GM18499 (cell line): ENCODE measurements around the gene B4GALT6.
"Not testable (repeated sequence)": the region's sequence is repeated elsewhere in the genome, so short reads cannot be mapped to it uniquely, and the experiment has no call there.

Experiments
- ATAC-seq: cut with Tn5 transposase; IDR thresholded peaks from one replicate; pipeline ENCODE4 v1.9.1; 2021; ENCODE audit warnings: moderate number of reproducible peaks; ENCODE audit not compliant: insufficient read depth, unreplicated experiment

Gene B4GALT6, protein sequence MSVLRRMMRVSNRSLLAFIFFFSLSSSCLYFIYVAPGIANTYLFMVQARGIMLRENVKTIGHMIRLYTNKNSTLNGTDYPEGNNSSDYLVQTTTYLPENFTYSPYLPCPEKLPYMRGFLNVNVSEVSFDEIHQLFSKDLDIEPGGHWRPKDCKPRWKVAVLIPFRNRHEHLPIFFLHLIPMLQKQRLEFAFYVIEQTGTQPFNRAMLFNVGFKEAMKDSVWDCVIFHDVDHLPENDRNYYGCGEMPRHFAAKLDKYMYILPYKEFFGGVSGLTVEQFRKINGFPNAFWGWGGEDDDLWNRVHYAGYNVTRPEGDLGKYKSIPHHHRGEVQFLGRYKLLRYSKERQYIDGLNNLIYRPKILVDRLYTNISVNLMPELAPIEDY

DNA sequence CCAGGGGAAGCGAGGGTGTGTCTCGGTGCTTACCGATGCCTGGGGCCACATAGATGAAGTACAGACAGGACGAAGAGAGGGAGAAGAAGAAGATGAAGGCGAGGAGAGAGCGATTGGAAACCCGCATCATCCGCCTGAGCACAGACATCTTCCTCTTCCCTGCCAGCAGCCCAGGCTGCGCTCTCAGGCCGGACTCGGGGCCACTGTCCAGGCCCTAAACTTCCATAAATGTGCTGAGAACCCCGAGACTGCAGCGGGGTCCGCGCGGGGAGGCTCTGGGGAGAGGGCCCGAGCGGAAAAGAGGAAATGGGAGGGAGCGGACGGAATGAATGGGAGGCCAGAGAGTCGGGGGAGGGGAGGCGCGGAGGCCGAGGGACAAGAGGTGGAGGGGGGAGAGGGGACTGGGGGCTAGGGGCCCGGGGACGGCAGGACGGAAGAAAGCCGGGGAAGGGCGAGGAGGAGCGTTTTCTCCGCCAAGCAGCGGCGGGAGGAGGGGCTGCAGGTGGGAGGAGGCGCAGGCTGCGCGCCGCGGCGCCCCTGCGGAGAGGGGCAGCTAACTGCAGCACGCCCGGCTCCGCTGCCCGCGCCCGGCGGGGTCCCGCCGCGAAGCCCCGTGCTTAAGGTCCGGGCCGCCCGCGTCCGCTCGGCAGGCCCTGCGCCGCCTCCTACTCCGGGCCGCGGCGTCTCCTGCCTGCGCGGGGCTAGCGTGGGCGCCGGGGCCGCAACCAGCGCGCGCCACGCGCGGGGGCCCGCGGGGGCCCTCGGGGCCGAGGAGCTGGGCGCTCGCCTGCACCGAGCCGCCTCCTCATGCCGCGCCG lies at the start of gene B4GALT6:
Gene B4GALT6, minus strand, starts transcription at position 303 of the 818 bp plus-strand sequence. Its CDS starts 155 bp downstream, at position 148.
- ATAC-seq = no peak

DNA sequence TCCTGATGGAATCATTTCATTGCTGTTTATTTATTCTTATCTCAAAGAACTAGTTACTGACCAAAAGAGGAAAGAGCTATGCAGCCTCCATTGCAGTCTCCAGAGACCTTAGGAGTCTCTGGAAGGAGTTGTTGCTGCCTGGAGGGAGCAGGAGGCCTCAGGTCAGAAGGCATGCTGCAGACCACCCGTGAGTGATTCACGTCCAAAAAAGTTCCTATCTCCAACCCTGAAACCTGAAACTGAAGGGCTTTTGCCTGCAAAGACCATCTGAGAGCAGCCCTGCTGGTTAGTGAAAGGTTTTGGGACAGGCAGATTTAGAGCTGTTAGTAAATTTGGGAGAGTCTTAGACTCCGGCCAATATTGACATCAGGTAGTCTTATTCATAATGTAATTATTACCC lies 47.2 kb upstream of the B4GALT6 start:
- no peak for ATAC-seq

DNA sequence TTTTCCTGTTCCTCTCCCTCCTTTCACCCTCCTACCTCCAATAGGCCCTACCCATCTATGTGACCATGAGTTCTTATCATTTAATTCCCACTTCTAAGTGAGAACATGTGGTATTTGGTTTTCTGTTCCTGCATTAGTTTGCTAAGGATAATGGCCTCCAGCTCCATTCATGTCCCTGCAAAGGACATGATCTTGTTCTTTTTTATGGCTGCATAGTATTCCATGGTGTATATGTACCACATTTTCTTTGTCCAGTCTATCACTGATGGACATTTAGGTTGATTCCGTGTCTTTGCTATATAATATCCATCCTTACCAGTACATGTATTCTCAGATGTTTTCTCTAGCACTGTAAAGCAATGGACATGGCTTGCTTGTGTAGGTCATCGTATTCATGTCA lies 44.8 kb upstream of the B4GALT6 start:
- not testable (repeated sequence) for ATAC-seq

DNA sequence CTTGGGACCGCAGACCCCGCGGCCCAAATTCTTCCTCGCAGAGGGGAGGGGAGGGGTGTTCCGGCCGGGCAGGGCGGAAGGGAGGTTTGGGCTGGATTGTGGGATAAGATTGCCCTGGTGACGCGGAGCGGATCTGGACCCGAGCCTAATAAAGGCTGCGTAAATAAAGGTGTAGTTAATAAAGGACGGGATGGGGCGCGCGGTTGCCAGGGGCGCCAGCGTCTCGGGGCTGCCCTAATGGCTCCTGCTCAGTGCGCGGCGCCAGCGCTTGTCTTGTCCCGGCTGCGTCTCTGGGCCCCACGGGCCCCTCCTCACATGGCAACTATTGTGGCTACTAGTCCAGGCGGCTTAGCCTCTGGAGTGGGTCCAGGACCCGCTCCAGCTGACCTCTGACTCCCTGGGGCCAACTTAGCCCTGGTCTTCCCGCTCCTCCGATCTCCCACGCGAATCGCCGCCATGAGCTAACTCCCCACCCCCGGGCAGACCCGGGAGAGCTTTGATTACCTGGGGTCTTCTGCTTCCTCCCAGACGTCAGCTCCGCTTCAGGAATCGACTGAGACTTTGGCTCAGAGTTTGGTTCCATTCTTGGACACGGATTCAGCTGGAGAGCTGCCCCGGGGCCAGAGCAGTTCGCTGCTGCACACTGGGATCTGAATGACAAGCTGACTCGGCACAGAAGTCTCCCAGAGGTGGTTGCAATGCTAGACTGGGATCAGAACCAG lies 39.8 kb upstream of the B4GALT6 start:
- ATAC-seq = no peak

DNA sequence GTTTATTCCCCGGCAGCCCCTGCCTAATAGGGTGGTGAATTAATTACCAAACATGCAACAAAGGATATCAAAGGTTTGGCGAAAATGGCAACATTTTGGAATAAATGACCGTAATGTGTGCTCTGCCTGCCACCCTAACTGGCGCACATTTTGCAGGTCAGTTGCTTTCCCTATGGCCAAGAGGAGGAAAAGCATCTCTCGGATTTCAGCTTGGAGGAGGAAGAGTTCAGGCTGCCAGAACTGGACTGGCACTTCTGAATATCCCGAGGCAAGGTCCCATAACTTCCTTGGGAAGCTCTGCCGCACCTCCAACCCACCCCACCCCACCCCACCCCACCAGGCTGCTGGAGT lies 39.2 kb upstream of the B4GALT6 start:
- ATAC-seq = no peak

DNA sequence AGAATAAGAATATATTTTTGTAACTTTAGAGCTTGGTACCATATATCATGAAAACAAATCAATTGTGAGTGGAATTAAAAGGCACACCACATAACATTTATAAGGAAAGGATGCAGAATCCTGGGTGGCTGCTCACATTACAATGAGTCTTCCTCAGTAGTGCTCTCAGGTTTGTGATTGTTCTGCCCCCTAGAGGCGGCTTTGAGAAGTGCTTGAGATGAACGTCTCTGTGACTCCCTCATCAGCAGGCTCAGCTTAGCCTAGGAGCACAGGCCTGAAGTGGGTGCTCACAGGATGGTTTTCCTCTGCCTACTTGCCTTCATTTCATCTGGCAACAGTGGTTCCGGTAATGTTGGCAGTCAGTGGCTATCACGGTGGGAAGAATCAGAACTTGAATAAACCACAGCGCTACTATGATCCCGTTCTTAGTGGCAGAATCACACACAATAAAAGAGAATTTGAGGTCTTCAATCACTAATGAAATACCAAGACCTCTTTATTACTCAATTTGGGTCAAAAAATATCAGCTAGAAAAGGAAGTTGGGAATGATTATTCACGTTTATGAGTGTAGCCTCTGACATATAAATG lies 38.1 kb upstream of the B4GALT6 start:
- ATAC-seq = peak; percentile 94

DNA sequence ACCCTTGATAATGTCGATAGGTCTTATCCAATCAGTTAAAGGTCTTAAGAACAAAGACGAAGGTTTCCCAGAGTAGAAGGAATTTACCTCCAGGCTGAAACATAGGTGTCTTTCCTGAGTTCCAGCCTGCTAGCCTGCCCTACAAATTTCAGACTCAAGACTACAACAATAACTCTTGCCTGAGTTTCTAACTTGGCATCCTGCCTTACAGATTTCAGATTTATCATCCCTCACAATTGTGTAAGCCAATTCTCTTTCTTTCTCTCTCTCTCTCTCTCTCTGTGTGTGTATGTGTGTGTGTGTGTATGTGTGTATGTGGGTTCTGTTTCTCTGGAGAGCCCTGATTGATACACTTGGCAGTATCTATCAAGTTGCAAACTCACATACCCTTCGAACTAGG lies 37.2 kb upstream of the B4GALT6 start:
- ATAC-seq = no peak

DNA sequence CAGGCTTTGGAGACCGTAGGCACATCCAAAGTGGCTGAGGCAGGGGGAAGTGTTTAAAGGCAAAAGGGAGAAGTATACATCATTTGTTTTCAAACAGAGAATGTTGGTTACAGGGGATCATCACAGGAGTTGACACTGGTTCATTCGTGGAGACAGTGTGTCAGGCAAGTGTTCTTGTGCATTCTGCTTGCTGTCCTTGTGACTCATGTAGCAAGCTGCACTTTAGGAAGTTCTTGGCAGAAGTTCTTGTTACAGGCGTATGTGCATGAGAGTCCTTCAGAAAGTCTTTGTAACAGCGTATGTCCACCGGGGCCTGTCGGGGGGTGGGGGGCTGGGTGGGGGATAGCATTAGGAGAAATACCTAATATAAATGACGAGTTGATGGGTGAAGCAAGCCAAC lies 36.5 kb upstream of the B4GALT6 start:
- ATAC-seq = no peak

DNA sequence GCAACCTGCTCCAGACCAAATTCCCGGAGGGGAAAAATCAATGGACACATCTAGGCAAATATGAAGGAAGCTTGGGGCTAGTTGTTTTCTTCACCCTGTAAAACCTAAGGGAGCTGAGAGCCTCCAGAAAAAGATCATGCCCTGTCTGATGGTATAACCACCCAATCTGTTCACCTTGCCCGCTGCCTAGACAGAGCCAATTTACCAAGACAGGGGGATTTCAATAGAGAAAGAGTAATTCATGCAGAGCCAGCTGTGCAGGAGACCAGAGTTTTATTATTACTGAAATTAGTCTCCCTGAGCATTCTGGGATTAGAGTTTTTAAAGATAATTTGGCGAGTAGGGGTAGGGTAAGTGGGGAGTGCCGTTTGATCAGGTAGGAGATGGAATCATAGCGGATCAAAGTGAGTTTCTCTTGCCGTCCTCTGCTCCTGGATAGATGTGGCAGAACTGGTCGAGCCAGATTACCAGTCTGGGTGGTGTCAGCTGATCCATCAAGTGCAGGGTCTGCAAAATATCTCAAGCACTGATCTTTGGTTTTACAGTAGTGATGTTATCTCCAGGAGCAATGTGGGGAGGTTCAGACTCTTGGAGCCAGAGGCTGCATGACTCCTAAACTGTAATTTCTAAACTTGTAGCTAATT lies 35.1 kb upstream of the B4GALT6 start:
- ATAC-seq = no peak

DNA sequence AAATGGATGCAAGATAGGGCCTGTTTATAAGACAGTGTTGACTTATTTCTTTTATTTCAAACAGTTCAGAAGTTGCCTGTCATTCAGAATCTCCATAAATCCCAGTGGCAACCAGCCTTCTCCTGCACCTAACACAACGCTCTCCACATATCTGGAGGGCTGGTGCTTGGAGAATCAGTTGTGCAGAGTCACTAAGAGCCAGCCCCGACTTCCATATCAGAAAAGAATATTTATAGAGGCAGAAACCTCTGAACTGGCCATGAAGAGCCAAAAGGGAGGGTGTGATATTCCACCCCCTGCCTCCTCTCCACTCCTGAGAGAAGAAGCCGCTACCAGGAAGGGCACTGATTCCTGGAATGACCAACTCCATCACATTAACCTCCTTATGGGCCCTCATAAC lies 34.0 kb upstream of the B4GALT6 start:
- ATAC-seq = no peak

DNA sequence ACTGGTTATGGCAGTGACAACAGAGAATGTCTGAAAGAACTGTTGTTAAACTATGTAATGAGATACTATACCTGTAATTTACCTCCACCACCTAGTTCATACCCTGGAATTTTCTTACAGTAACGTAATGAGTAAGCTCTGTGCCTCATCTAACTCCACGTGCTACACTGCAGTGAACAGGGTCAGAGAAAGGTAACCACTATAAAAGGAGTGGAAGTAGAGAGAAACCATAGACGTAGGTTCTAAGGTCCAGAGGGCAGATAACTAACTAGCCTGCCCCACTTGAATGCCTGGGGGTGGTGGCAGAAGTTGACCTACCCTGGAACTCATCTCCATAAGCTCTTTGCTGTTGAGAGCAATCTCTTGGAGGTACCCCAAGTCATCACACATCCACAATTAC lies 32.0 kb upstream of the B4GALT6 start:
- peak; percentile 64 for ATAC-seq

DNA sequence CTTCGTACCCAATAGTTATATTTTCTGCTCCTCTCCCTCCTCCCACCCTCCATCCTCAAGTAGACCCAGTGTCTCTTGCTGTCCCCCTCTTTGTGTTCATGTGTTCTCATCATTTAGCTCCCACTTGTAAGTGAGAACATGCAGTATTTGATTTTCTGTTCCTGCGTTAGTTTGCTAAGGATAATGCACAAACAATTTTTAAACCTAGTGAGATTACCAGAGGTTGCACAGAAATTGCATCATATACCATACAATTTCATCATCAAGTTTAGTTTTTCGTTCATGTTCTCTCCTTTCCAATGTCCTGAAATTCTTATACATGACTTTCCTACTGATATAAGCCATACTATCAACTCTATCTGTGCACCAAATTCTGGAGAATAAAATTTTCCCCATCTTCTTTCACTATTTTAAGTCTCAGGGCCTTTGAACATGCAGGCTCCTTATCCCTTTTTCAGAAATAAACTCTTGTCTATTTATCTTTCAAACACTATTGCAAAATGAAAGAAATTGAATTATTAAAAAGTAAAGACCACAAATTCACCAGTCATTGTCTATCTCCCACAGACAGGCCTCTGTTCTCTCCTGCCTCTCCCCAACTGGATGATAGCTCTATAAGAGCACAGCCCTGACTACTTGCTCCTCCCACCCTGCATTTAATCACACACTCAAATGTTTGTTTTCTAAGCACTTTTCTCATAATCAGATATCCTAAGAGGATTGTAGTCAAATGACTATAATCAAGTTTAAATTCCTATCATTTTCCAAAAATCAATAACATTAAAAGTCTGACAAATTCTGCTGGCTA lies 27.2 kb upstream of the B4GALT6 start:
- ATAC-seq = no peak

DNA sequence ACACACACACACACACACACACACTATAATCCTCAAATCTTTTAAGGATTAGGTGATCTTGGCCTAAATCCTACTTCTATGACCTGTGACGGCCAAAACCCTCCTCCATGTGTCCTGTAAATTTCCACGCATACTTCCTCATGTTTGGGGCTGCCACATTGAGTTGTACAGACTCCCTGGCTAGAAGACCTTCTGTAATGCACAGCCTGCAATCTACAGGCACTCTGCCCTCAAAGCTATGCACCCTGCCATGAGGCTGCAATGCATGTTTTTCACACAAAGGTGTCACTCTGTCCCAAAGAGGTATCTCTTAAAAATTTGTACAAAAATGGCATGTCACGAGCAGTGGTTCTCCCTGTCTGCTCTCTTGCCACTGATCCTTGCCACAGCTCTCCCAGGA lies 26.4 kb upstream of the B4GALT6 start:
- ATAC-seq = no peak

DNA sequence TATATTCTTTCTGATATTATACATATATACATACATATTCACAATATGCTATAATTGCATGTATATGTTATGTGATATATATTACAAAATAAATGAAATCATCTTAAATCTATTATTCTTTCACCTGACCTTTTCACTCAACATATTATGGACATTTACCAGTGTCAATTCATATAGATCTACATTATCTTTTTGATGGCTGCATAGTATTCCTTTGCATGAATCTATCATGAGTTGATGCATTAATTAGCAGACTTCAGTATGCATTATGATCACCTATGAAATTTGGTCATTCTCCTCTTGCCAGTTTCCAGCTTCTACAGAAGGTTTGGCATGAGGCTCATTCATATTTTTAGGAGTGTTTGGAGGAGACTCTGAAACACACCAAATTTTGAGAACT lies 23.4 kb upstream of the B4GALT6 start:
- ATAC-seq = no peak

DNA sequence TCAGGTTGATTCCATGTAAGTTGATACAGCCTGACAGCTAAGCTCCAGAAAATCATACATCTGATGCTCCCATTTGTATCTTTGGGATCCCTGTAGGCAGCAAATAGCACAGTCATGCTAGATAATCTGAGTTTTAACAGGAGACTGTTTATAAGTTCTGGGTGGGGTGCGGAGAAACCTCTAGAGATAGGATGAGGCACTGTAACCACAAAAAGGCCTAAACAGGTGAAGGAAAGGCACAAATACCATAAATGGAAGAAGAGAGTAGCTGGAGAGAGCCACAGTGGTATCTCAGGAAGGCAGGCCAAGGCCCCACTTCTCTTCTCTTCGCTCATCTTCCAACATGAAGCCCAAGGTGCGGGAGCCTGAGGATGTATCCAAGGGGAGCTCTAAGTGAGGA lies 18.1 kb upstream of the B4GALT6 start:
- no peak for ATAC-seq

DNA sequence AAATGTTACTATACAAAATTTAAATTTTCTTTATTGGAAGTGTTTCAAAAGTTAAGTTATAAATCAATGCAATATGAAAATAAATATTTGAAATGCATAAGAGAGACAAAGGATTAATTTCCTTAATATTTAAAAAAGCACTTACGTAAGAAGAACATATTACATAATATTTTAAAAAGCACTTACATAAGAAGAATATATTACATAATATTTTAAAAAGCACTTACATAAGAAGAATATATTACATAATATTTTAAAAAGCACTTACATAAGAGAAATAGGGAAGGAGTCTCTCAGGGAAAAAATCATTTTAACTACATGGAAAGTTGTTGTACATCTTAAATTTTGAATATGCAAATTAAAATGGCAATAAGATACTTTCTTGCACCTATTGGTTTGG lies 17.4 kb upstream of the B4GALT6 start:
- no peak for ATAC-seq

DNA sequence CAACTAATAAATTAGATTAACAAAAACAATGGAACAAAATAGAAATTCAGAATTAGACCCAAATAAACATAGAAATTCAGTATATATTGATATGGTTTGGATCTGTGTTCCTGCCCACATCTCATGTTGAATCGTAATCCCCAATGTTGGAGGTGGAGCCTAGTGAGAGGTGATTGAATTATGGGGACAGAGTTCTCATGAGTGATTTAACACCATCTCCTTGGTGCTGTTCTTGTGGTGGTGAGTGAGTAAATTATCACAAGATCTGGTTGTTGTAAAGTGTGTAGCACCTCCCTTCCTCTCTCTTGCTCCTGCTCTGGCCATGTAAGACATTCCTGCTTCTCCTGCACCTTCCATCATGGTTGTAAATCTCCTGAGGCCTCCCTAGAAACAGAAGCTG lies 16.6 kb upstream of the B4GALT6 start:
- ATAC-seq = no peak

DNA sequence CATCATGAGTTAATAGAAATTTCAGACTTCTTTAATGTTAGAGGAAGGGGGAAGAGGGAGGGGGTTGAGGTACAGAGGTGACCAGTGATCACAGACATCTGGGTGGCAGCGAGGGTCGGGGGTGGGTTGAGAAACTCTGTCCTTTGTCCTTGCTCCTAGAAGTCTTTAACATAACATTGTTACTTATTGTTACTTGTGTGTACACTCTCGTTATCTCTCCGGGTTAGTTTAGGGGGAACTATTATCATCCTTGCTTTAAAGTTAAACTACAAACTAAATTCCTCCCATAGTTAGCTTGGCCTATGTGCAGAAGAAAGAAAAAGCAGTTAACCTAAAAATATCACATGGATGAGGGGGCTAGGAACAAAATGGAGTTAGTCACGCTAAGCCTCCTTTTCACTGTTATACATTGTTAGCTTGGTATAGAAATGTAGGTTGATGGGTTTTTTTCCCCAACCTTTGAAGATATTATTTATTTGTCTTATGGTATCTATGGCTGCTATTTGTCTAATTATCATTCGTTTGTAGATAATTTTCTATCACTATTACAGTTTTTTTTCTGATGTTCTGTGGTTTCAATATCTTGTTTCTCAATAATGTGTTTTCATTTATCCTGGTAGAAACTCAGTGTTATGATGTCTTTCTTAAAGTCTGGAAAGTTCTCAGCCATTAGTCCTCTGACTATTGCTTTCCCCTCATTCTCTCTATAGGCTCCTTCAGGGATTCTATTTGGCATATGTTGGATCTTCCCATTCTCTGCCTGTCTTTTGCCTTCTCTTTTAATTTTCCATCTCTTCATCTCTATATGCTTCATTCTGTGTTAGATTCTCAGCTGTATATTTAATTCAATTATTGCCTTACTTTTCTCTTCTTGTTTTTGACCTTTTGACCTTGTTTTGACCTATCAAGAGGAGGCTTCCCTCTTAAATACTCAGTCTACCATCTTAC lies 13.2 kb upstream of the B4GALT6 start:
- ATAC-seq = no peak
